Mesothelial cell of epicardium (in vitro differentiated cells): Measurements from ENCODE around the gene NDST3. TPM values are rescaled to one million over a fixed set of nuclear protein-coding genes. Genes with fewer than 3 reads are reported as not detected.

Source experiments
- DNase-seq, 2 experiments: peaks; one replicate each; pipeline ENCODE4 v3.0.0; 2021; ENCODE audit warnings: low spot score in 2 of 2; ENCODE audit not compliant: unreplicated experiment in 2 of 2
- H3K27ac Mint-ChIP-seq: 2 replicates; pipeline ENCODE4 v1.8.0; 2021; ENCODE audit warnings: mixed read lengths
- H3K27me3 Mint-ChIP-seq: 2 replicates; pipeline ENCODE4 v1.8.0; 2021; ENCODE audit warnings: low read depth, mixed read lengths
- H3K36me3 Mint-ChIP-seq: 2 replicates; pipeline ENCODE4 v1.8.0; 2021; ENCODE audit warnings: mixed read lengths
- H3K4me1 Mint-ChIP-seq: 2 replicates; pipeline ENCODE4 v1.8.0; 2021; ENCODE audit warnings: mixed read lengths
- H3K4me3 Mint-ChIP-seq: 2 replicates; pipeline ENCODE4 v1.8.0; 2021; ENCODE audit warnings: mild to moderate bottlenecking, moderate library complexity, mixed read lengths
- H3K9me3 Mint-ChIP-seq: 2 replicates; pipeline ENCODE4 v1.8.0; 2021; ENCODE audit warnings: mixed read lengths
- total RNA-seq: library from RNA; stranded (reverse); gene quantifications from 3 replicates; pipeline ENCODE4 v1.2.1, GENCODE V29; 2021
- TF ChIP-seq, protein P1 (sequence below): fragments of 200-600 bp; sonication (generic); IDR thresholded peaks from one replicate; pipeline ENCODE4 v1.5.0; 2021; ENCODE audit warnings: antibody characterized with exemption; ENCODE audit not compliant: unreplicated experiment

NDST3 gene
- total RNA-seq, 1 donor from 2014 or later, result 5.1 TPM

- Mint-ChIP-seq H3K4me3 (no peak overlapping the region), H3K36me3 (no peaks in the 10 kb centered on the region), H3K4me1 (no peaks in the 10 kb centered on the region), H3K9me3 (peaks cover 7% of the 10 kb centered on the region), H3K27ac (no peak overlapping the region), H3K27me3 (no peaks in the 10 kb centered on the region)
- no peak for DNase-seq
- TF ChIP-seq, protein P1, sequence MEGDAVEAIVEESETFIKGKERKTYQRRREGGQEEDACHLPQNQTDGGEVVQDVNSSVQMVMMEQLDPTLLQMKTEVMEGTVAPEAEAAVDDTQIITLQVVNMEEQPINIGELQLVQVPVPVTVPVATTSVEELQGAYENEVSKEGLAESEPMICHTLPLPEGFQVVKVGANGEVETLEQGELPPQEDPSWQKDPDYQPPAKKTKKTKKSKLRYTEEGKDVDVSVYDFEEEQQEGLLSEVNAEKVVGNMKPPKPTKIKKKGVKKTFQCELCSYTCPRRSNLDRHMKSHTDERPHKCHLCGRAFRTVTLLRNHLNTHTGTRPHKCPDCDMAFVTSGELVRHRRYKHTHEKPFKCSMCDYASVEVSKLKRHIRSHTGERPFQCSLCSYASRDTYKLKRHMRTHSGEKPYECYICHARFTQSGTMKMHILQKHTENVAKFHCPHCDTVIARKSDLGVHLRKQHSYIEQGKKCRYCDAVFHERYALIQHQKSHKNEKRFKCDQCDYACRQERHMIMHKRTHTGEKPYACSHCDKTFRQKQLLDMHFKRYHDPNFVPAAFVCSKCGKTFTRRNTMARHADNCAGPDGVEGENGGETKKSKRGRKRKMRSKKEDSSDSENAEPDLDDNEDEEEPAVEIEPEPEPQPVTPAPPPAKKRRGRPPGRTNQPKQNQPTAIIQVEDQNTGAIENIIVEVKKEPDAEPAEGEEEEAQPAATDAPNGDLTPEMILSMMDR, result no peak
These were observed 53.1 kb downstream of the NDST3 start for GRCh38 chr4:118087366-118087765.

- Mint-ChIP-seq H3K36me3 (no peaks in the 10 kb centered on the region), H3K4me1 (no peaks in the 10 kb centered on the region), H3K27ac (no peak overlapping the region), H3K4me3 (no peak overlapping the region), H3K9me3 (peaks cover 3% of the 10 kb centered on the region), H3K27me3 (no peaks in the 10 kb centered on the region)
- TF ChIP-seq, protein P1, result no peak
- no peak for DNase-seq
These were observed 64.8 kb downstream of the NDST3 start for GRCh38 chr4:118099106-118099505.

- H3K27ac Mint-ChIP-seq, result no peak overlapping the region
These were observed 67.9 kb downstream of the NDST3 start for GRCh38 chr4:118102195-118102594.

DNA sequence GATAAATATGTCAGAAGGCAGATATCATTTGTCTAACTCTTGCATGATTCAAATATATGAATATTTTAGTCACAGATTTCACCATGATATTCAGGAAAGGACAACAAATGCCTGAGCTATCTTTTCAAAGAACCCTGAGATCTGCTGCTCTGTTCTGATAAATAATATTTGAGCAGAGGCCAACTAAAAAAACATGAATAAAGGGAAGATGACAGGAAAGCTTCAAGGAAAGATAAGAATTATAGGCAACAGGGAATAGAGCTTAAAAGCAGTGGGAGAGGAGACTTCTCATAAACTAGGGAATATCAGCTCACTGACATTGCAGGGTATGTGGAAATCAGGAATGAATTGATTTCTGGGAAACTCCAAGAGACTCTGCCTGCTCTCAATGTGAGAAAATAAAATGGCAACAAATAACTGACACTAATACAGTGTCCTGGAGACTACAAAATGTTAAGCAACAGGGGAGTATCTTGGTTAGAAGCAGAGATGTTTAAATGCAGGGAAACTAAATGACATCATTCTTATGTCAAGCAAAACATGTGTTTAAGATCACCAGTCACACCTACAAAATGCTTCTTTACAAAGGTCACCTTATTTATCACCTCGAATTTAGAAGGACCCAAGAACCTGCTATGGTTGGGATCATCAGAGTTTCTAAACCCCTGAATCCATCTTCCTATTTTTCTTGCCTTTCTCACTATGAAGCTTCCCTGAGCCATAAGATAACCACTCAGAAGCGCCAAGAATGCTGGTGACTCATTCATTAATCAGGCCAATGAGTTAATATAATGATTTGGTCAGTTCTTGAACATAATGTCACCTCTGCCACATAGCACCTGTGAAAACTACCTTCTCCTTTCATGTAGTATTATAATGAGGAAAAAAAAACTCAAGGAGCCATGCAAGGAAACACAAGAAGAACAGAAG lies 78.1 kb downstream of the NDST3 start:
- no peaks in the 10 kb centered on the region for H3K27me3 Mint-ChIP-seq
- H3K4me3 Mint-ChIP-seq, result no peak overlapping the region
- peak overlapping the region; percentile 31 for H3K27ac Mint-ChIP-seq
- TF ChIP-seq, protein P1, result no peak
- no peak for DNase-seq
- H3K4me1 Mint-ChIP-seq, result peaks cover 15% of the 10 kb centered on the region
- peaks cover 8% of the 10 kb centered on the region for H3K9me3 Mint-ChIP-seq
- H3K36me3 Mint-ChIP-seq, result no peaks in the 10 kb centered on the region

More at GRCh38 chr4:118102195-118102594, 67.9 kb downstream of the NDST3 start:
- Mint-ChIP-seq H3K36me3 (no peaks in the 10 kb centered on the region), H3K4me1 (no peaks in the 10 kb centered on the region), H3K4me3 (no peak overlapping the region), H3K9me3 (no peaks in the 10 kb centered on the region), H3K27me3 (no peaks in the 10 kb centered on the region)
- DNase-seq, result no peak
- TF ChIP-seq, protein P1, result no peak

- TF ChIP-seq, protein P1, result no peak
- no peaks in the 10 kb centered on the region for H3K27me3 Mint-ChIP-seq
- H3K36me3 Mint-ChIP-seq, result no peaks in the 10 kb centered on the region
- peaks cover 15% of the 10 kb centered on the region for H3K4me1 Mint-ChIP-seq
- DNase-seq, result no peak
- peaks cover 8% of the 10 kb centered on the region for H3K9me3 Mint-ChIP-seq
- H3K27ac Mint-ChIP-seq, result peak overlapping the region; percentile 27
- H3K4me3 Mint-ChIP-seq, result no peak overlapping the region
These were observed 78.9 kb downstream of the NDST3 start for GRCh38 chr4:118113220-118113619.
